Stimulated activated CD8-positive, alpha-beta memory T cell treated with anti-CD3 and anti-CD28 coated beads, Interleukin-2, amount 100 ng/mL, for 1 hour (primary cell): Measurements from ENCODE around the gene PIF1.
A peak's percentile ranks its signal among the peaks of the same experiment; 100 is the strongest.
"Not testable (repeated sequence)": the region's sequence is repeated elsewhere in the genome, so short reads cannot be mapped to it uniquely, and the experiment has no call there.

Experiments used
- DNase-seq, 2 donors: peaks; one replicate each; pipeline ENCODE4 v3.0.0-alpha.2; 2020; ENCODE audit warnings: low read depth in 2 of 2

The PIF1 gene

GRCh38 chr15:64809649-64810496 lies 15.6 kb downstream of the PIF1 start:
- peak in 1 of 2 donors; percentile 59 for DNase-seq

- DNase-seq = no peak
Observed at GRCh38 chr15:64808785-64809453, 16.5 kb downstream of the PIF1 start.

- no peak for DNase-seq
Observed at GRCh38 chr15:64807751-64808222, 17.7 kb downstream of the PIF1 start.

- no peak for DNase-seq
Observed at GRCh38 chr15:64807051-64807749, 18.2 kb downstream of the PIF1 start.

GRCh38 chr15:64806509-64806908 lies 18.9 kb downstream of the PIF1 start:
- no peak for DNase-seq

GRCh38 chr15:64804619-64805018 lies 20.8 kb downstream of the PIF1 start:
- DNase-seq = no peak

- DNase-seq = no peak
Observed at GRCh38 chr15:64803526-64803925, 21.9 kb downstream of the PIF1 start.

- no peak for DNase-seq
Observed at GRCh38 chr15:64800476-64800875, 25.0 kb downstream of the PIF1 start.

GRCh38 chr15:64798905-64799304 lies 26.5 kb downstream of the PIF1 start:
- not testable (repeated sequence) for DNase-seq

- not testable (repeated sequence) for DNase-seq
Observed at GRCh38 chr15:64795921-64796320, 29.5 kb downstream of the PIF1 start.

- not testable (repeated sequence) for DNase-seq
Observed at GRCh38 chr15:64795299-64795698, 30.1 kb downstream of the PIF1 start.

GRCh38 chr15:64792282-64792681 lies 33.2 kb downstream of the PIF1 start:
- DNase-seq = no peak

GRCh38 chr15:64791401-64791800 lies 34.0 kb downstream of the PIF1 start:
- no peak for DNase-seq

GRCh38 chr15:64783796-64784195 lies 41.7 kb downstream of the PIF1 start:
- DNase-seq = no peak

GRCh38 chr15:64782751-64783150 lies 42.7 kb downstream of the PIF1 start:
- no peak for DNase-seq

GRCh38 chr15:64781299-64781698 lies 44.1 kb downstream of the PIF1 start:
- no peak for DNase-seq

- no peak for DNase-seq
Observed at GRCh38 chr15:64780600-64781156, 44.8 kb downstream of the PIF1 start.

- no peak for DNase-seq
Observed at GRCh38 chr15:64779630-64780029, 45.8 kb downstream of the PIF1 start.

- DNase-seq = no peak
Observed at GRCh38 chr15:64779024-64779423, 46.4 kb downstream of the PIF1 start.

- no peak for DNase-seq
Observed at GRCh38 chr15:64776402-64776786, 49.1 kb downstream of the PIF1 start.

GRCh38 chr15:64775551-64776401 lies 49.7 kb downstream of the PIF1 start, which contains the start of gene RBPMS2:
RBPMS2 (minus strand) TSS chr15:64775589; CDS start chr15:64775319, 270 bp downstream.
- DNase-seq = no peak
